SK-N-SH (cell line): ENCODE results near the gene MICU2. TPM values are rescaled to one million over a fixed set of nuclear protein-coding genes. Genes with fewer than 3 reads are reported as not detected.

Source experiments
- CTCF ChIA-PET: fragments of 300-600, 350-600 bp; formaldehyde crosslinking; extraction: SDS; loops from one replicate; lab custom pipeline; 2021; lab: Yijun Ruan, JAX
- POLR2A ChIA-PET: fragments of 350-600 bp; sonication (Branson Sonifier 250); formaldehyde crosslinking; extraction: SDS; loops from one replicate; lab custom pipeline; 2020; ENCODE audit warnings: antibody characterized with exemption, inconsistent platforms; lab: Yijun Ruan, JAX
- DNase-seq: peaks from one replicate; pipeline ENCODE4 v3.0.0; 2012
- H2AFZ ChIP-seq: fragments of 200-600 bp; sonication (generic); 2 replicates; pipeline ENCODE4 v1.8.1; 2016; ENCODE audit warnings: antibody characterized with exemption, mild to moderate bottlenecking, low read depth
- H3F3A ChIP-seq: fragments of 200-600 bp; sonication (generic); replicated peaks from 2 replicates; pipeline ENCODE3; 2016; ENCODE audit warnings: antibody characterized with exemption, mild to moderate bottlenecking; ENCODE audit not compliant: insufficient read depth
- H3K27ac ChIP-seq, 2 experiments: fragments of 200-500 bp in 1 of 2; fragments of 200-600 bp in 1 of 2; sonication (Bioruptor generic) in 1 of 2; sonication (generic), shearing (Covaris generic) in 1 of 2; 2 replicates each; pipeline versions ENCODE4 v1.5.1 to v1.6.1; 2014 to 2016; ENCODE audit warnings: low read depth in 2 of 2, inconsistent platforms in 1 of 2, low read length in 1 of 2, mild to moderate bottlenecking in 1 of 2, mixed read lengths in 1 of 2
- H3K27me3 ChIP-seq: fragments of 200-600 bp; sonication (generic), shearing (Covaris generic); 2 replicates; pipeline ENCODE4 v1.6.1; 2016; ENCODE audit warnings: mixed run types; ENCODE audit not compliant: insufficient read depth
- H3K36me3 ChIP-seq, 2 experiments: fragments of 200-500 bp in 1 of 2; fragments of 200-600 bp in 1 of 2; sonication (Bioruptor generic) in 1 of 2; sonication (generic) in 1 of 2; replicated peaks in 1 of 2; 2 replicates each; pipeline versions ENCODE3 to v1.5.1; 2014 to 2016; ENCODE audit warnings: low read length in 1 of 2, mild to moderate bottlenecking in 1 of 2; ENCODE audit not compliant: insufficient read depth in 2 of 2, control insufficient read depth in 1 of 2
- H3K4me1 ChIP-seq, 2 experiments: fragments of 200-500 bp in 1 of 2; fragments of 200-600 bp in 1 of 2; sonication (Bioruptor generic) in 1 of 2; sonication (generic), shearing (Covaris generic) in 1 of 2; 2 replicates each; pipeline versions ENCODE4 v1.5.1 to v1.6.1; 2014 to 2016; ENCODE audit warnings: low read depth in 1 of 2, low read length in 1 of 2, mixed run types in 1 of 2; ENCODE audit not compliant: insufficient read depth in 2 of 2, control insufficient read depth in 1 of 2
- H3K4me2 ChIP-seq: fragments of 200-600 bp; sonication (generic), shearing (Covaris generic); 2 replicates; pipeline ENCODE4 v1.6.1; 2017; ENCODE audit warnings: mixed run types
- H3K4me3 ChIP-seq, 2 experiments: fragments of 200-500 bp in 1 of 2; fragments of 200-600 bp in 1 of 2; sonication (Bioruptor generic) in 1 of 2; sonication (generic), shearing (Covaris generic) in 1 of 2; 2 replicates each; pipeline versions ENCODE4 v1.5.1 to v1.8.1; 2014 to 2016; ENCODE audit warnings: low read depth in 2 of 2, inconsistent platforms in 1 of 2, low read length in 1 of 2, mild to moderate bottlenecking in 1 of 2, mixed read lengths in 1 of 2, moderate library complexity in 1 of 2
- H3K79me2 ChIP-seq: fragments of 200-600 bp; sonication (generic); 2 replicates; pipeline ENCODE4 v1.8.1; 2017; ENCODE audit warnings: mild to moderate bottlenecking; ENCODE audit not compliant: insufficient read depth
- H3K9ac ChIP-seq: fragments of 200-600 bp; sonication (generic); 2 replicates; pipeline ENCODE4 v1.6.1; 2017; ENCODE audit warnings: mixed run types
- H3K9me2 ChIP-seq: fragments of 200-600 bp; sonication (generic); 2 replicates; pipeline ENCODE4 v1.6.1; 2017; ENCODE audit warnings: mixed run types
- H3K9me3 ChIP-seq: fragments of 200-600 bp; sonication (generic); 2 replicates; pipeline ENCODE4 v1.6.1; 2017; ENCODE audit warnings: mixed run types, mild to moderate bottlenecking, moderate library complexity
- H4K20me1 ChIP-seq: fragments of 200-600 bp; sonication (generic); 2 replicates; pipeline ENCODE4 v1.6.1; 2017; ENCODE audit warnings: mild to moderate bottlenecking, mixed run types; ENCODE audit not compliant: insufficient read depth
- ELF1 ChIP-seq: IDR thresholded peaks from 2 replicates; pipeline ENCODE4 v1.4.0; 2012
- FOXM1 ChIP-seq: IDR thresholded peaks from 2 replicates; pipeline ENCODE4 v1.4.0; 2012; ENCODE audit warnings: low read depth, mild to moderate bottlenecking
- GABPA ChIP-seq: IDR thresholded peaks from 2 replicates; pipeline ENCODE4 v1.4.0; 2012; ENCODE audit warnings: low read depth, mild to moderate bottlenecking
- JUND ChIP-seq: IDR thresholded peaks from 2 replicates; pipeline ENCODE4 v1.4.0; 2012
- RCOR1 ChIP-seq: fragments of 150-350 bp; IDR thresholded peaks from 2 replicates; pipeline ENCODE4 v1.6.1; 2017; ENCODE audit warnings: antibody characterized with exemption, low read length
- RFX5 ChIP-seq: IDR thresholded peaks from 2 replicates; pipeline ENCODE4 v1.6.1; 2012; ENCODE audit warnings: mild to moderate bottlenecking, improper control_type of control experiment, low read length
- SIN3A ChIP-seq: IDR thresholded peaks from 2 replicates; pipeline ENCODE4 v1.6.1; 2012; ENCODE audit warnings: low read depth, mild to moderate bottlenecking, low read length, moderate library complexity, borderline replicate concordance
- TEAD4 ChIP-seq: IDR thresholded peaks from 2 replicates; pipeline ENCODE4 v1.4.0; 2012; ENCODE audit warnings: mild to moderate bottlenecking, borderline replicate concordance; ENCODE audit not compliant: insufficient read depth
- polyA plus RNA-seq, 3 experiments: library from polyadenylated mRNA; depleted of rRNA; stranded (reverse); fragments of >200 nt; gene quantifications; 2 replicates each; pipeline ENCODE4 v1.2.3, GENCODE V29; 2012
- TF ChIP-seq, protein P1 (sequence below): IDR thresholded peaks from 2 replicates; pipeline ENCODE4 v1.4.0; 2012; ENCODE audit warnings: low read depth, borderline replicate concordance
- TF ChIP-seq, protein P2 (sequence below): fragments of 150-350 bp; IDR thresholded peaks from 2 replicates; pipeline ENCODE4 v1.6.1; 2017; ENCODE audit warnings: antibody characterized with exemption, low read length, low read depth, borderline replicate concordance
- TF ChIP-seq, protein P3 (sequence below): fragments of 200-600 bp; sonication (generic); IDR thresholded peaks from 2 replicates; pipeline ENCODE4 v1.6.1; 2017; ENCODE audit warnings: antibody characterized with exemption, mild to moderate bottlenecking, moderate library complexity
- TF ChIP-seq, protein P4 (sequence below): fragments of 150-350 bp; IDR thresholded peaks from 2 replicates; pipeline ENCODE4 v1.6.1; 2016; ENCODE audit warnings: mild to moderate bottlenecking, low read depth, low read length

MICU2 gene
- polyA plus RNA-seq, 1 of the 3 experiments (the other 2 are of a cell fraction), result 46.4 TPM

DNA sequence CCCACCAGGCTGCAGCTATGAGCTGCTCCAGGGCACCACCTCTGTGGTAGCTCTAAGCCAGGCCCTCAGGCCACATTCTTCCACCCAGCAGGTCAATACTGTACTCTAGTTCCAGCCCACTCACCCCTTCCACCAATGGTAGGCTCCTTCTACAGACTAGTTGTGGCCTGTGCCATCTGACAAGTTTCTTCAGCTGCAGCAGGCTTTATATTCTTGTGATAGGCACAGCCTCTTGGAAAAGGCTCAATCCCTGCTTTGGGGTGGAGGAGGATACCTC is 8.5 kb downstream of the MICU2 start:
- Histone ChIP-seq H3K36me3 (peaks cover 0 to 4% of the 10 kb centered on the region in 2 experiments), H3K27me3 (no peaks in the 10 kb centered on the region), H3K9me3 (no peaks in the 10 kb centered on the region), H2AFZ (no peak overlapping the region), H3K4me1 (no peaks in the 10 kb centered on the region), H3K9me2 (no peaks in the 10 kb centered on the region), H3K4me3 (no peak overlapping the region), H4K20me1 (peaks cover 4% of the 10 kb centered on the region), H3K9ac (no peak overlapping the region), H3K4me2 (no peak overlapping the region), H3K79me2 (peaks cover 90% of the 10 kb centered on the region), H3K27ac (no peak overlapping the region), H3F3A (no peaks in the 10 kb centered on the region)
- ChIA-PET POLR2A (no interaction called here), CTCF (no interaction called here)
- DNase-seq, result no peak
- TF ChIP-seq GABPA (no peak), FOXM1 (no peak), SIN3A (no peak), TEAD4 (no peak), ELF1 (no peak), JUND (no peak), RCOR1 (no peak), RFX5 (no peak)
- TF ChIP-seq, protein P1, sequence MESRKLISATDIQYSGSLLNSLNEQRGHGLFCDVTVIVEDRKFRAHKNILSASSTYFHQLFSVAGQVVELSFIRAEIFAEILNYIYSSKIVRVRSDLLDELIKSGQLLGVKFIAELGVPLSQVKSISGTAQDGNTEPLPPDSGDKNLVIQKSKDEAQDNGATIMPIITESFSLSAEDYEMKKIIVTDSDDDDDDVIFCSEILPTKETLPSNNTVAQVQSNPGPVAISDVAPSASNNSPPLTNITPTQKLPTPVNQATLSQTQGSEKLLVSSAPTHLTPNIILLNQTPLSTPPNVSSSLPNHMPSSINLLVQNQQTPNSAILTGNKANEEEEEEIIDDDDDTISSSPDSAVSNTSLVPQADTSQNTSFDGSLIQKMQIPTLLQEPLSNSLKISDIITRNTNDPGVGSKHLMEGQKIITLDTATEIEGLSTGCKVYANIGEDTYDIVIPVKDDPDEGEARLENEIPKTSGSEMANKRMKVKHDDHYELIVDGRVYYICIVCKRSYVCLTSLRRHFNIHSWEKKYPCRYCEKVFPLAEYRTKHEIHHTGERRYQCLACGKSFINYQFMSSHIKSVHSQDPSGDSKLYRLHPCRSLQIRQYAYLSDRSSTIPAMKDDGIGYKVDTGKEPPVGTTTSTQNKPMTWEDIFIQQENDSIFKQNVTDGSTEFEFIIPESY, result no peak
- TF ChIP-seq, protein P2, sequence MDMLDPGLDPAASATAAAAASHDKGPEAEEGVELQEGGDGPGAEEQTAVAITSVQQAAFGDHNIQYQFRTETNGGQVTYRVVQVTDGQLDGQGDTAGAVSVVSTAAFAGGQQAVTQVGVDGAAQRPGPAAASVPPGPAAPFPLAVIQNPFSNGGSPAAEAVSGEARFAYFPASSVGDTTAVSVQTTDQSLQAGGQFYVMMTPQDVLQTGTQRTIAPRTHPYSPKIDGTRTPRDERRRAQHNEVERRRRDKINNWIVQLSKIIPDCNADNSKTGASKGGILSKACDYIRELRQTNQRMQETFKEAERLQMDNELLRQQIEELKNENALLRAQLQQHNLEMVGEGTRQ, result no peak
- TF ChIP-seq, protein P3, sequence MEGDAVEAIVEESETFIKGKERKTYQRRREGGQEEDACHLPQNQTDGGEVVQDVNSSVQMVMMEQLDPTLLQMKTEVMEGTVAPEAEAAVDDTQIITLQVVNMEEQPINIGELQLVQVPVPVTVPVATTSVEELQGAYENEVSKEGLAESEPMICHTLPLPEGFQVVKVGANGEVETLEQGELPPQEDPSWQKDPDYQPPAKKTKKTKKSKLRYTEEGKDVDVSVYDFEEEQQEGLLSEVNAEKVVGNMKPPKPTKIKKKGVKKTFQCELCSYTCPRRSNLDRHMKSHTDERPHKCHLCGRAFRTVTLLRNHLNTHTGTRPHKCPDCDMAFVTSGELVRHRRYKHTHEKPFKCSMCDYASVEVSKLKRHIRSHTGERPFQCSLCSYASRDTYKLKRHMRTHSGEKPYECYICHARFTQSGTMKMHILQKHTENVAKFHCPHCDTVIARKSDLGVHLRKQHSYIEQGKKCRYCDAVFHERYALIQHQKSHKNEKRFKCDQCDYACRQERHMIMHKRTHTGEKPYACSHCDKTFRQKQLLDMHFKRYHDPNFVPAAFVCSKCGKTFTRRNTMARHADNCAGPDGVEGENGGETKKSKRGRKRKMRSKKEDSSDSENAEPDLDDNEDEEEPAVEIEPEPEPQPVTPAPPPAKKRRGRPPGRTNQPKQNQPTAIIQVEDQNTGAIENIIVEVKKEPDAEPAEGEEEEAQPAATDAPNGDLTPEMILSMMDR, result no peak
- TF ChIP-seq, protein P4, sequence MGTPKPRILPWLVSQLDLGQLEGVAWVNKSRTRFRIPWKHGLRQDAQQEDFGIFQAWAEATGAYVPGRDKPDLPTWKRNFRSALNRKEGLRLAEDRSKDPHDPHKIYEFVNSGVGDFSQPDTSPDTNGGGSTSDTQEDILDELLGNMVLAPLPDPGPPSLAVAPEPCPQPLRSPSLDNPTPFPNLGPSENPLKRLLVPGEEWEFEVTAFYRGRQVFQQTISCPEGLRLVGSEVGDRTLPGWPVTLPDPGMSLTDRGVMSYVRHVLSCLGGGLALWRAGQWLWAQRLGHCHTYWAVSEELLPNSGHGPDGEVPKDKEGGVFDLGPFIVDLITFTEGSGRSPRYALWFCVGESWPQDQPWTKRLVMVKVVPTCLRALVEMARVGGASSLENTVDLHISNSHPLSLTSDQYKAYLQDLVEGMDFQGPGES, result no peak
